HG02885 (cell line): Measurements from ENCODE around the gene BMP5.

Source experiments
- ATAC-seq: cut with Tn5 transposase; IDR thresholded peaks from one replicate; pipeline ENCODE4 v1.9.1; 2021; ENCODE audit warnings: mild to moderate bottlenecking; ENCODE audit not compliant: unreplicated experiment, poor library complexity

BMP5 gene

GRCh38 chr6:55734256-55734655 lies 141.1 kb downstream of the BMP5 start:
- ATAC-seq = no peak

- no peak for ATAC-seq
These were observed 145.7 kb downstream of the BMP5 start for GRCh38 chr6:55729665-55730064.

- no peak for ATAC-seq
These were observed 149.2 kb downstream of the BMP5 start for GRCh38 chr6:55726144-55726543.

- ATAC-seq = no peak
These were observed 160.6 kb downstream of the BMP5 start for GRCh38 chr6:55714831-55715230.

- ATAC-seq = no peak
These were observed 162.0 kb downstream of the BMP5 start for GRCh38 chr6:55713436-55713835.

GRCh38 chr6:55708711-55709110 lies 166.7 kb downstream of the BMP5 start:
- ATAC-seq = no peak

- no peak for ATAC-seq
These were observed 169.6 kb downstream of the BMP5 start for GRCh38 chr6:55705451-55706440.

GRCh38 chr6:55704421-55704820 lies 171.0 kb downstream of the BMP5 start:
- no peak for ATAC-seq
